ENCODE data around the gene RENBP.

GRCh38 chrX:153966283-153966688 lies 21.8 kb upstream of the RENBP start:
- TF ChIP-seq, protein P1, sequence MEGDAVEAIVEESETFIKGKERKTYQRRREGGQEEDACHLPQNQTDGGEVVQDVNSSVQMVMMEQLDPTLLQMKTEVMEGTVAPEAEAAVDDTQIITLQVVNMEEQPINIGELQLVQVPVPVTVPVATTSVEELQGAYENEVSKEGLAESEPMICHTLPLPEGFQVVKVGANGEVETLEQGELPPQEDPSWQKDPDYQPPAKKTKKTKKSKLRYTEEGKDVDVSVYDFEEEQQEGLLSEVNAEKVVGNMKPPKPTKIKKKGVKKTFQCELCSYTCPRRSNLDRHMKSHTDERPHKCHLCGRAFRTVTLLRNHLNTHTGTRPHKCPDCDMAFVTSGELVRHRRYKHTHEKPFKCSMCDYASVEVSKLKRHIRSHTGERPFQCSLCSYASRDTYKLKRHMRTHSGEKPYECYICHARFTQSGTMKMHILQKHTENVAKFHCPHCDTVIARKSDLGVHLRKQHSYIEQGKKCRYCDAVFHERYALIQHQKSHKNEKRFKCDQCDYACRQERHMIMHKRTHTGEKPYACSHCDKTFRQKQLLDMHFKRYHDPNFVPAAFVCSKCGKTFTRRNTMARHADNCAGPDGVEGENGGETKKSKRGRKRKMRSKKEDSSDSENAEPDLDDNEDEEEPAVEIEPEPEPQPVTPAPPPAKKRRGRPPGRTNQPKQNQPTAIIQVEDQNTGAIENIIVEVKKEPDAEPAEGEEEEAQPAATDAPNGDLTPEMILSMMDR (conservative IDR thresholded peaks at IDR 0.05 in 1 of 2, IDR thresholded peaks at IDR 0.05 in 1 of 2; ENCODE audit: extremely low read depth in 1 of 2, insufficient read depth in 1 of 2, low read depth in 1 of 2, low read length in 2 of 2), result no peak
- no peak for TF ChIP-seq EZH2 (IDR thresholded peaks at IDR 0.05; ENCODE audit: borderline replicate concordance, low read length)

Measured in mammary epithelial cell (primary cell).